HG03432 (cell line): ENCODE data around the gene SYNPO2.
"Not testable (repeated sequence)": the region's sequence is repeated elsewhere in the genome, so short reads cannot be mapped to it uniquely, and the experiment has no call there.

ENCODE experiments used
- ATAC-seq: cut with Tn5 transposase; IDR thresholded peaks from one replicate; pipeline ENCODE4 v1.9.1; 2021; ENCODE audit warnings: mild to moderate bottlenecking, moderate library complexity; ENCODE audit not compliant: unreplicated experiment

Gene SYNPO2

DNA sequence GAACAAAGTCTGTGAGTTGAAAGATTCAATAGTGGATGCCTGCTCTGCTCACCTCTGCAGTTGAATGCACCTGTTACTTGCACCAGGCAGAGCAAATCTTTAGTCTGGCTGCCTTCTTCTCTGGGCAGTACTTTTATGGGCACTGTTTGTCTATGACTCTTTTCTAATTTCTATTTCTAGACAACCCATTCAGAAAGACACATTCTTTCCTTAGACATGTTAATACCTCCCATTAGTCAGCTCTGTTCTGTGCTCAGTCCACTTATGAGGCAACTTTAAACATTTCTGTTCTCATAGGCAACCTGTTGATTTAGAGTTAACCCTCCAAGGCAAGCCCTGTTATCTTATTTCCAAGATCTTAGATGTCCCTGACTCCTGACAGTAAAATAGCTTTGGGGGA, 108.9 kb downstream of the SYNPO2 start:
- ATAC-seq: no peak

- no peak for ATAC-seq
These were observed 111.3 kb downstream of the SYNPO2 start for GRCh38 chr4:118999919-119000318.

DNA sequence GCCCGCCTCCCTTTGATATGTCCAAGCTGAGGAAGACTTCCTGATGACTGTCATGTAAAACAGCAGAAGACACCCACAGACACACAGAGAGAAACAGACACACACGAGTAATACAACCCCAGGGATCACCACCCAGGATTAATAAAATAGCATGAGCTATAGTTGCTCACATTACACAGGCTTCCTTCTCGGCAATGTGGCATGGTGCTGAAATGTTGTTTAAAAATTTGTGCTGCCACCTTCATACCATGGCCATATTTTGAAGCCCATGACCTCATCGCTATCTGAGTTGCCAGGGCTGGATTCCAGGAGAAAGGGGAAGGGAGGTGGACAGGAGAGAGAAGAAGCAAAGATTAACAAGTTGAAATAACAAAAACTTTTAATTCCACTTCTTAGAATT, 111.7 kb downstream of the SYNPO2 start:
- no peak for ATAC-seq

DNA sequence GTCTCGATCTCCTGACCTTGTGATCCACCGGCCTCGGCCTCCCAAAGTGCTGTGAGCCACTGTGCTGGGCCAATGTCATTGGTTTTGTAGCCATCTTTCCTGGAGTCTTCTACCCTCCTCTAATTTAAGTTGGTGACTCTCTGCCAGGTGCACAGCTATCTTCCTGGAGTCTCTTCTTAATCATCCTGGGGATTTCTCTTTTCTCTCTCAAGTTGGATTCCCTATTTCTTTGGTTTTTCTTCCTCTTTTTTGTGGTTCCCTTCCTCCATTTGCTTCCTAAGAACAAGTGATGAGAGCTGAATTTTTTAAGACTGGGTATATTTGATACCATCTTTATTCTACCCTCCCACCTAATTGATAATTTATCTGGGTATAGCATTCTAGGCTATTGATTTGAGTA, 113.8 kb downstream of the SYNPO2 start:
- no peak for ATAC-seq

- ATAC-seq: not testable (repeated sequence)
These were observed 114.3 kb downstream of the SYNPO2 start for GRCh38 chr4:119003001-119003400.

GRCh38 chr4:119005928-119006460, 117.3 kb downstream of the SYNPO2 start:
- no peak for ATAC-seq

DNA sequence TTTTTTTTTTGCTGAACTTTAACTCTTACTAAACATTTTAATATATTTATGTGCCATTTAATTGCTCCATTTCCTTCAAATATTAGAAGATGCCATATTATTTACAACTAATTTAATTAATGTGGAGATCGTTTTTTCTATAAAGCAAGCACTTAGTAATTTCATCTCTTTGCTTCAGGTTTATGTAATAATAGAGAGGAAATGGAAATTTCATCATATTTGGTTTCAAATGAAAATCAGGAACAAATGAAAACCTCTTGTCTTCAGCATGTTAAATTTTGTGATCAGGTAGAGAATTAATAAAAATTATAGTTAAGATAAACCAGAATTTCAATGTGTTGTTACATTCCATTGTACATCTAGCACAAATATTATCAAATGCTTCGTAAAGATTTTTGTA, 120.1 kb downstream of the SYNPO2 start:
- no peak for ATAC-seq

GRCh38 chr4:119010221-119010620, 121.6 kb downstream of the SYNPO2 start:
- not testable (repeated sequence) for ATAC-seq

- no peak for ATAC-seq
These were observed 122.4 kb downstream of the SYNPO2 start for GRCh38 chr4:119010909-119011606.

- ATAC-seq: no peak
These were observed 122.9 kb downstream of the SYNPO2 start for GRCh38 chr4:119011607-119011988.

DNA sequence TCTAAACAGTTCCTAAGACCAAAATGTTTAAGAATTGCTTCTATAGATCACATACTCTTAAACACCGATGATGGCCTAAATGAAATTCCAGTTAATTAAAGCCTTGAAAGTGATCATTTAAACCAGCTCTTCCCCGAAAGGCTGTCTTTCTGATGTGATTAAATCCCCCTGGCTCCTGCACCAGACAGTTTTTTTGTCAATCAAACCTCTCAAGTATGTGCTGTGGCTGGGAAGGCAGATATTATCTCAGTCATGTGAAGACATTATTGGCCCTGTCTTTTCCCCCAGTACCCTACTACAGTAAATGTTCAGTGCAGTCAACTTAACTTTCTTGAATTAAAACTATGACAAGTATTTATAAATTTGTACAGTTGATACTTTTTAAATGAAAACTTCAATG, 126.0 kb downstream of the SYNPO2 start:
- ATAC-seq: no peak

- no peak for ATAC-seq
These were observed 128.0 kb downstream of the SYNPO2 start for GRCh38 chr4:119016636-119017035.

DNA sequence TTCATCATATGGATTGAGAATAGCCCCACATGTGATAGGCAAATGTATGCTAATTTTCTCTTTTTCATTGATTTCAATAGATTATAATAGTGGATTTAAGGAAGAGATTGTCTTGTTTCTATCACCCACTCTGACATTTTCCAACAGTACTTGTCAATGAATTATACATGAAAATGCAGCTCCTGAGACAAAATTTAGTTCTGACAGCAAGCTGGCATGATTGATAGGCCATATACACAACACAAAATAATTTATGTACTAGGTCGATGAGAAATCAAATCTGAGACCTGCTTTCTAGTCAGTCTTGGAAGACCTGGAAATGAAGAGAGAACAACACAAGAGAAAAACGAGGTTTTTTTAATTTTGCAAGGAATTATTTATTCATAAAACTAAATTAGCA, 129.0 kb downstream of the SYNPO2 start:
- no peak for ATAC-seq

DNA sequence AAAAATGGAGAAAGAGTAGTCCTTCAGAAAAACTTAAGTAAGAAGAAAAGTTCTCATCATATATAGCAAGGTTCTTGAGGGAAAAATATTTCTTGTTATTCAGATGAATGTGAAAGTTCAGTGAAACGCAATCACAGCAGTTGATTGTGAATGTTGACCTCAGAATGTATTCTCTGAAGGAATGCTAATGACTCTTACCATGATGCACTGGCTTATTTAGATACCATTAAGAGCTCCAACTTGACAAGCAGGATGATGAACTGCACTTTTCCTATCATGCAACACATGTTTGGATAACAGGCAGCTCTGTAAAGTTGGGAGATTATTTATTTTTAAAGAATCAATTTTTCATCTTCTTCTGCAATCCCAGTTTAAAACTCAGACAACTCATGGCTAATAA, 131.5 kb downstream of the SYNPO2 start:
- ATAC-seq: no peak

- ATAC-seq: not testable (repeated sequence)
These were observed 133.9 kb downstream of the SYNPO2 start for GRCh38 chr4:119022520-119022919.

GRCh38 chr4:119024102-119024501, 135.4 kb downstream of the SYNPO2 start:
- ATAC-seq: no peak

GRCh38 chr4:119025420-119025819, 136.8 kb downstream of the SYNPO2 start:
- ATAC-seq: no peak

GRCh38 chr4:119025916-119026661, 137.4 kb downstream of the SYNPO2 start:
- ATAC-seq: no peak

- no peak for ATAC-seq
These were observed 138.2 kb downstream of the SYNPO2 start for GRCh38 chr4:119026662-119027444.

DNA sequence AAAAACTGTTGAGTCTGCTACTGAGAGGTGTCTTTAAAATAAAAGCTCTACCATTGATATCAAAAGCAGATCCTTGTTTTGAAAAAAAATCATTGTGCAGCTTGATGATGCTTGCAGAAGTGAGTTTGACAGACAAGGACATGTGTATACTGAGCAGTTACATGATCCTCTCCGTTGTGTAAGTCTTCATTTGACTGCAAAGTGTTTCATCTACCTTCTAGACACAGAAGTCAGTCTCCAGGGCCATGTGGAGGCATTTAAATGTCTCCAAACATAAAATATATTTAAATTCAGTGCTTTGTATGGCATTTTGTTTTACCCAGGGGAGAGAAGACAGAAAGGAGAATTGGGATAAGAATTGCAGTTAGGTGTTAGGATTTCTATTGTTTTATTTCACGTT, 139.2 kb downstream of the SYNPO2 start:
- no peak for ATAC-seq

- ATAC-seq: no peak
These were observed 139.6 kb downstream of the SYNPO2 start for GRCh38 chr4:119028296-119028695.
